ENCODE measurements around the gene SH3GL1. TPM values are rescaled to one million over a fixed set of nuclear protein-coding genes. Genes with fewer than 3 reads are reported as not detected.

Gene SH3GL1
- total RNA-seq, 1 experiment from 2014 or later, result 60.0 TPM

- Histone ChIP-seq H3K4me1 (0 out of 2 replicates have a peak, but pooled peaks cover 2% of the 10 kb centered on the region), H3K9me3 (replicated peaks) (no peaks in the 10 kb centered on the region), H3K4me3 (no peak overlapping the region), H3K36me3 (no peaks in the 10 kb centered on the region), H3K27ac (no peak overlapping the region), H3K27me3 (no peaks in the 10 kb centered on the region)
- DNase-seq, result no peak
Measured at GRCh38 chr19:4326215-4326836, 74.0 kb downstream of the SH3GL1 start.

DNA sequence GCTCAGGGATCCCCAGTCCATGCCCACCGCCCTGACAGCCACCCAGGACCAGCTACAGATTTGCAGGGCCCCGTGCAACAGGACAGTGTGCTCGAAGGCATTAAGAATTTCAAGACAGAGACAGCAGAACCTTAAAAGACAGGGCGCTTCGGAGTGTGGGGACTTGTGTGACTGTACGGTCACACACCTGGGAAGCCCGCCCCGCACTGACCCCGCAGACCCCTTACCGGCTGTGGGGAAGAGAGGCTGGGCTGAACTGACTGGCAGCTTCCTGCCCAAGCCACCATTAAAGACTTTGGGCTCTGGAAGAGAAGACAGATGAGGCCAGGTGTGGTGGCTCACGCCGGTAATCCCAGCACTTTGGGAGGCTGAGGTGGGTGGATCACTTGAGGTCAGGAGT is 76.1 kb downstream of the SH3GL1 start:
- no peak for DNase-seq
- H3K36me3 ChIP-seq, result no peaks in the 10 kb centered on the region
- H3K4me3 ChIP-seq, result no peak overlapping the region
- H3K4me1 ChIP-seq, result 0 out of 2 replicates have a peak, but pooled peaks cover 2% of the 10 kb centered on the region
- no peak overlapping the region for H3K27ac ChIP-seq
- no peaks in the 10 kb centered on the region for H3K9me3 ChIP-seq (replicated peaks)
- no peaks in the 10 kb centered on the region for H3K27me3 ChIP-seq

DNA sequence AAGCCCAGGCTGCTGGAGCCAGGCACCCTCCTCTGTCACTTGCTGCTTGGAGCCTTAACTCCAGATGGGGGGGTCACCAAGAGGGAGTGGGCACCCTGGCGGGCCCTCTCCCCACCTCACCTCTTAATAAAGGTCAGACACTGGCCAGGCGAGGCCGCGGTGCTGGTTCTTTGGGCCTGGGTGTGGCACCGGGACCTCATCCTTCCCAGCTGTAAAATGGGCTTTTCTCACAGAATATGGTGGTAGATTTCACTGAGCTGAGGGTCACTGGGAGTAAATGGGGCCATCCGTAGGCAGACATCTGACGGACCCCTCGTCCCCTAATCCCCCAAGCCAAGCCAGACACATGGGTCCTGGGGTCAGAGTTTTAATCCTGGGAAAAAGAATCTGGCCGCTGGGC is 76.7 kb downstream of the SH3GL1 start:
- no peaks in the 10 kb centered on the region for H3K36me3 ChIP-seq
- DNase-seq, result no peak
- no peaks in the 10 kb centered on the region for H3K27me3 ChIP-seq
- no peaks in the 10 kb centered on the region for H3K9me3 ChIP-seq (replicated peaks)
- 0 out of 2 replicates have a peak, but pooled peaks cover 2% of the 10 kb centered on the region for H3K4me1 ChIP-seq
- H3K4me3 ChIP-seq, result no peak overlapping the region
- H3K27ac ChIP-seq, result no peak overlapping the region

DNA sequence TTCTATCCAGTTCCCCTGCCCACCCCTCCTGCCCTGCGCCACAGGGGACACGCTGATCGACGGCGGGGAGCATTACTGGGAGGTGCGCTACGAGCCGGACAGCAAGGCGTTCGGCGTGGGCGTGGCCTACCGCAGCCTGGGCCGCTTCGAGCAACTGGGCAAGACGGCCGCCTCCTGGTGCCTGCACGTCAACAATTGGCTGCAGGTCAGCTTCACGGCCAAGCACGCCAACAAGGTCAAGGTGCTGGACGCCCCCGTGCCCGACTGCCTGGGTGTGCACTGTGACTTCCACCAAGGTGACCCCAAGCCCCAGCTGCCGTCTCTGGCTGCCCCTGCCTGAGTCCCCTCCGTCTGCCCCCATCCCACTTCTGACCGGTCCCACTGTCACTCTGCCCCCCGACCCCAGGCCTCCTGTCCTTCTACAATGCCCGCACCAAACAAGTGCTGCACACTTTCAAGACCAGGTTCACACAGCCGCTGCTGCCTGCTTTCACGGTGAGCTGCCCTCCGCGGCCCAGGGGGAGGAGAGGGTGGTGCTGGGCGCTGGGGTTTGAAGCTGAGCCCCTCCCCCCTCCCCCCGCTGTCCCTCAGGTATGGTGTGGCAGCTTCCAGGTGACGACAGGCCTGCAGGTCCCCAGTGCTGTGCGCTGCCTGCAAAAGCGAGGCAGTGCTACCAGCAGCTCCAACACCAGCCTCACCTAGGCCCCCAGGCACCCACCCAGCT is 77.2 kb downstream of the SH3GL1 start:
- no peak overlapping the region for H3K27ac ChIP-seq
- H3K27me3 ChIP-seq, result no peaks in the 10 kb centered on the region
- DNase-seq, result no peak
- H3K9me3 ChIP-seq (replicated peaks), result no peaks in the 10 kb centered on the region
- peaks cover 2% of the 10 kb centered on the region; the same call in 1 of the 2 replicates for H3K36me3 ChIP-seq
- no peak overlapping the region for H3K4me3 ChIP-seq
- 0 out of 2 replicates have a peak, but pooled peaks cover 2% of the 10 kb centered on the region for H3K4me1 ChIP-seq

- Histone ChIP-seq H3K4me3 (no peak overlapping the region), H3K36me3 (peaks cover 17% of the 10 kb centered on the region), H3K9me3 (replicated peaks) (no peaks in the 10 kb centered on the region), H3K4me1 (no peaks in the 10 kb centered on the region), H3K27ac (no peak overlapping the region), H3K27me3 (no peaks in the 10 kb centered on the region)
- DNase-seq, result no peak
Measured at GRCh38 chr19:4320419-4320818, 79.9 kb downstream of the SH3GL1 start.

DNA sequence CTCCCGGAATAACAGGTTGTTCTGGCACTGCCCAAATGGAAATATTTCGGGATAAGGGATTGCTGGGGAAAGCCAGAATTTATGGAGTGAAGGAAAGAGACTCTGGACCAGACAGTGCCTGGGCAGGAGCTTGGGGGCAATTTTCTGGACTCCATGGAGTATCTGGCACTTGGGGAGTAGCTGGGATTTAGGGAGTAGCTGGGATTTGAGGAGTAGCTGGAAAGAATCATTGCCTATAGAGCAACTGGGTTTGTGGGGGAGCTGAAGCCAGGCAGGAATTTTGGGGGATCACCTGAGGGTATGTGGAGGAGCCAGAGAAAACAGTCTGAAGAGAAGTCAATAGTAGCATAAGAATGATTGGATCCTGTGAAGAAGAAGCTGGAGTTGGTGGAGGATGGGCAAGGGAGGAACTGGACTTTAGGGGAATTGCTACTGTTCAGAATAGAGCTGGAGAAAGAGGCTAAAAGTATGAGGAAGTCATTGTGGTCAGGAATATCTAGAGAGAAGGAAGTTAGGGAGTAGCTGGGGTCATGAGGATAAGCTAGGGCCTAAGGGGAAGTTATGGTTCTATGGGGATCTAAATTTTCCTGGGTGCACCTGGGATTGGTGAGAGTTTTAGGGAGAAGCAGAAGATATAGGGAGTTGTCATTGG is 81.2 kb downstream of the SH3GL1 start:
- Histone ChIP-seq H3K4me3 (no peak overlapping the region), H3K27ac (no peak overlapping the region), H3K27me3 (no peaks in the 10 kb centered on the region), H3K36me3 (peaks cover 17% of the 10 kb centered on the region), H3K4me1 (no peaks in the 10 kb centered on the region), H3K9me3 (replicated peaks) (no peaks in the 10 kb centered on the region)
- DNase-seq, result no peak

DNA sequence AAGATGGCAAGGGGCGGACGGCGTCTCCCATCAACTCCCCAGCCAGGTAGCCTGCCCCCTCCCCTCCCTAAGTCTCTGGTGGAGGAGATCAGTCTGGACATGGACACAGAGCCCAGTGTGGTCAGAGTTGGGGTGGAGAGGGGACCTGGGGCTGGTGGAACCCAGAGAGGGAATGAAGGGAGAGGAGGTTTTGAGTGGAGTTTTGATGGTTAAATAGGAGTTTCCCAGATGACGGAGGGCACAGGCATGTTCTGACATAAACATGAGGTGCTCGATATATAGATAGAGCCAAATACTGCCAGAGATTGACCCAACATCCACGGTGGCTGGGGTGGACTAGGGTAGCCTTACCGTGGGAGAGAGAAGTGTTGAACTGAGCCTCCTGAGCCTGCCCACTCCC is 81.9 kb downstream of the SH3GL1 start:
- H3K27me3 ChIP-seq, result no peaks in the 10 kb centered on the region
- H3K4me1 ChIP-seq, result no peaks in the 10 kb centered on the region
- H3K27ac ChIP-seq, result no peak overlapping the region
- H3K9me3 ChIP-seq (replicated peaks), result no peaks in the 10 kb centered on the region
- H3K36me3 ChIP-seq, result peaks cover 17% of the 10 kb centered on the region
- no peak for DNase-seq
- H3K4me3 ChIP-seq, result no peak overlapping the region

GRCh38 chr19:4316956-4317355 is 83.4 kb downstream of the SH3GL1 start:
- no peak overlapping the region for H3K27ac ChIP-seq
- no peaks in the 10 kb centered on the region for H3K4me1 ChIP-seq
- H3K36me3 ChIP-seq, result peaks cover 17% of the 10 kb centered on the region
- H3K27me3 ChIP-seq, result no peaks in the 10 kb centered on the region
- H3K9me3 ChIP-seq (replicated peaks), result no peaks in the 10 kb centered on the region
- no peak overlapping the region for H3K4me3 ChIP-seq
- no peak for DNase-seq

DNA sequence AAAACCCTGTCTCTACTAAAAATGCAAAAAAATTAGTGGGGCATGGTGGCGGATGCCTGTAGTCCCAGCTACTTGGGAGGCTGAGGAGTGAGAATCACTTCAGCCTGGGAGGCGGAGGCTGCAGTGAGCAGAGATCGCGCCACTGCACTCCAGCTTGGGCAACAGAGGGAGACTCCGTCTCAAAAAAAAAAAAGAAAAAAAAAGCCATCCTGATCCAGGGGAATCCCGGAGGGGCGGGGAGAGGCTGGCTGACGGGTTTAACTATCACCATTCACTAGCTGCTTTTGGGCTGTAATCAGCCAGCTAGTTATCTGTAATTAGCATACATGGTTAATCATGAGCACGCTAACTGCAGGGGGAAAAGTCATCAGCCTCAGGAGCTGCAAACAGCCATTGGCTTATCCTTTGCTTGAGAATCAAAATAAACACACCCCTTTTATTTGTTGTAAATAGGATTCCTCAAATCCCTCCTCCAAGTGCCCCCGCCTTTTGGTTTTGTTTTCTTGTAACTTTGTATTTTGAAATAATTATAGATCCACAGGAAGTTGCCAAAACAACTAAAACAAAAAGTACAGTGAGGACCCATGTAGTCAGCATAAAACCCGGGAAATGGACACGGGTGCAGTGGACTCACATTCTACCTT is 86.4 kb downstream of the SH3GL1 start:
- no peak for DNase-seq
- Histone ChIP-seq H3K4me3 (no peak overlapping the region), H3K27ac (no peak overlapping the region), H3K4me1 (no peaks in the 10 kb centered on the region), H3K36me3 (peaks cover 30% of the 10 kb centered on the region), H3K9me3 (replicated peaks) (no peaks in the 10 kb centered on the region), H3K27me3 (no peaks in the 10 kb centered on the region)

Other genes starting within 250 kb of the SH3GL1 start
- gene CREB3L3, start 246.9 kb downstream of the SH3GL1 start, total RNA-seq (2014; rRNA removed; shearing (Covaris generic)), result not detected in 2 replicates
- 11.3 and 14.0 TPM in 2 replicates for gene SIRT6, start 218.0 kb downstream of the SH3GL1 start, total RNA-seq (2014; rRNA removed; shearing (Covaris generic))
- gene ANKRD24, start 217.9 kb downstream of the SH3GL1 start, total RNA-seq (2014; rRNA removed; shearing (Covaris generic)), result 0.05 and 0.45 TPM in 2 replicates
- not detected in 2 replicates for gene EBI3, start 171.0 kb downstream of the SH3GL1 start, total RNA-seq (2014; rRNA removed; shearing (Covaris generic))
- gene YJU2, start 153.5 kb downstream of the SH3GL1 start, total RNA-seq (2014; rRNA removed; shearing (Covaris generic)), result 14.5 and 14.7 TPM in 2 replicates
- 97.9 and 101 TPM in 2 replicates for gene SHD, start 121.3 kb downstream of the SH3GL1 start, total RNA-seq (2014; rRNA removed; shearing (Covaris generic))
- 0.30 and 1.5 TPM in 2 replicates for gene TMIGD2, start 98.2 kb downstream of the SH3GL1 start, total RNA-seq (2014; rRNA removed; shearing (Covaris generic))
- 23.5 and 24.7 TPM in 2 replicates for gene FSD1, start 95.9 kb downstream of the SH3GL1 start, total RNA-seq (2014; rRNA removed; shearing (Covaris generic))
- 9.7 and 11.9 TPM in 2 replicates for gene STAP2, start 61.7 kb downstream of the SH3GL1 start, total RNA-seq (2014; rRNA removed; shearing (Covaris generic))
- gene MPND, start 57.0 kb downstream of the SH3GL1 start, total RNA-seq (2014; rRNA removed; shearing (Covaris generic)), result 3.8 and 8.3 TPM in 2 replicates
- 44.2 and 54.6 TPM in 2 replicates for gene CHAF1A, start 2.1 kb upstream of the SH3GL1 start, total RNA-seq (2014; rRNA removed; shearing (Covaris generic))
- 37.9 and 41.4 TPM in 2 replicates for gene UBXN6, start 57.2 kb upstream of the SH3GL1 start, total RNA-seq (2014; rRNA removed; shearing (Covaris generic))
- 61.5 and 64.4 TPM in 2 replicates for gene HDGFL2, start 71.8 kb upstream of the SH3GL1 start, total RNA-seq (2014; rRNA removed; shearing (Covaris generic))
- 0.16 and 0.18 TPM in 2 replicates for gene PLIN4, start 117.9 kb upstream of the SH3GL1 start, total RNA-seq (2014; rRNA removed; shearing (Covaris generic))
- 0.38 and 1.1 TPM in 2 replicates for gene PLIN5, start 134.7 kb upstream of the SH3GL1 start, total RNA-seq (2014; rRNA removed; shearing (Covaris generic))
- gene LRG1, start 139.5 kb upstream of the SH3GL1 start, total RNA-seq (2014; rRNA removed; shearing (Covaris generic)), result 0.15 and 0.38 TPM in 2 replicates
- gene SEMA6B, start 159.1 kb upstream of the SH3GL1 start, total RNA-seq (2014; rRNA removed; shearing (Covaris generic)), result 108 and 116 TPM in 2 replicates
- gene TNFAIP8L1, start 239.0 kb upstream of the SH3GL1 start, total RNA-seq (2014; rRNA removed; shearing (Covaris generic)), result 8.5 and 8.8 TPM in 2 replicates